A549 (cell line): ENCODE results near the gene PHRF1. TPM values are rescaled to one million over a fixed set of nuclear protein-coding genes. Genes with fewer than 3 reads are reported as not detected.
A peak's percentile ranks its signal among the peaks of the same experiment; 100 is the strongest.
"Not testable (repeated sequence)": the region's sequence is repeated elsewhere in the genome, so short reads cannot be mapped to it uniquely, and the experiment has no call there.

Experiments
- ATAC-seq, 2 experiments: fragments of 200-7000 bp in 1 of 2; fragments of >200 bp in 1 of 2; cut with Nextera tagmentation in 1 of 2; cut with Tn5 transposase in 1 of 2; 3 replicates each; pipeline versions ENCODE4 v1.8.0 to v1.9.1; 2018 to 2020; ENCODE audit warnings: mild to moderate bottlenecking in 1 of 2, moderate library complexity in 1 of 2
- CTCF ChIA-PET: fragments of 300-600 bp; sonication (Branson Sonifier 250); formaldehyde crosslinking; extraction: SDS; loops from one replicate; lab custom pipeline; 2021; ENCODE audit warnings: antibody characterized with exemption, inconsistent platforms; lab: Yijun Ruan, JAX
- POLR2A ChIA-PET: fragments of 350-600 bp; formaldehyde crosslinking; extraction: SDS; loops from one replicate; lab custom pipeline; 2021; ENCODE audit warnings: antibody characterized with exemption, inconsistent platforms; lab: Yijun Ruan, JAX
- DNase-seq, 2 experiments: peaks; one replicate each; pipeline versions ENCODE4 v3.0.0 to v3.0.0-alpha.2; 2011 to 2016; ENCODE audit warnings: low read depth in 1 of 2, low spot score in 1 of 2
- FAIRE-seq: peaks from 2 replicates; lab custom pipeline; 2011; peaks lifted over from hg19 to GRCh38; lab: Jason Lieb, UNC
- H3K27ac ChIP-seq, 2 experiments: fragments of >200 bp; sonication (Bioruptor Twin); formaldehyde crosslinking; 3 replicates each; pipeline ENCODE4 v1.5.1; 2016 to 2017
- H3K4me1 ChIP-seq: fragments of >200 bp; sonication (Bioruptor Twin); formaldehyde crosslinking; 3 replicates; pipeline ENCODE4 v1.6.1; 2016
- H3K4me2 ChIP-seq: fragments of >200 bp; sonication (Bioruptor Twin); formaldehyde crosslinking; 3 replicates; pipeline ENCODE4 v1.6.1; 2016
- H3K4me3 ChIP-seq: fragments of >200 bp; sonication (Bioruptor Twin); formaldehyde crosslinking; 3 replicates; pipeline ENCODE4 v1.5.1; 2016
- H3K9me3 ChIP-seq: fragments of >200 bp; sonication (Bioruptor Twin); formaldehyde crosslinking; 3 replicates; pipeline ENCODE4 v1.6.1; 2016
- ELK1 ChIP-seq: fragments of 150-350 bp; IDR thresholded peaks from 2 replicates; pipeline ENCODE4 v1.6.1; 2014; ENCODE audit warnings: low read depth, mild to moderate bottlenecking, low read length
- ESRRA ChIP-seq: fragments of 150-350 bp; IDR thresholded peaks from 2 replicates; pipeline ENCODE4 v1.6.1; 2014; ENCODE audit warnings: mild to moderate bottlenecking, low read length, borderline replicate concordance
- FOSB ChIP-seq: fragments of 250-450 bp; sonication (Bioruptor Pico); IDR thresholded peaks from 2 replicates; pipeline ENCODE4 v1.5.0; 2020; ENCODE audit warnings: mild to moderate bottlenecking, moderate library complexity
- FOSL2 ChIP-seq, 2 experiments: fragments of 450-650 bp in 1 of 2; fragments of >200 bp in 1 of 2; sonication (Bioruptor Twin) in 1 of 2; formaldehyde crosslinking; IDR thresholded peaks; 2 replicates each; pipeline versions ENCODE4 v1.5.0 to v1.6.1; 2016 to 2020; ENCODE audit warnings: mild to moderate bottlenecking in 1 of 2, moderate library complexity in 1 of 2
- FOXS1 ChIP-seq: fragments of 250-450 bp; sonication (Bioruptor Pico); IDR thresholded peaks from 2 replicates; pipeline ENCODE4 v1.5.0; 2020; ENCODE audit warnings: mild to moderate bottlenecking, moderate library complexity
- HDAC2 ChIP-seq: fragments of 200-600 bp; sonication (generic); IDR thresholded peaks from 2 replicates; pipeline ENCODE4 v1.6.1; 2016
- HEYL ChIP-seq: fragments of 250-450 bp; sonication (Bioruptor Pico); IDR thresholded peaks from 2 replicates; pipeline ENCODE4 v1.8.0; 2021; ENCODE audit warnings: mild to moderate bottlenecking, moderate library complexity
- JUN ChIP-seq, 2 experiments: fragments of >200 bp; sonication (Bioruptor Twin); formaldehyde crosslinking; IDR thresholded peaks; 2 replicates in 1 of 2; 3 replicates in 1 of 2; pipeline ENCODE4 v1.6.1; 2016 to 2017
- JUNB ChIP-seq: fragments of >200 bp; sonication (Bioruptor Twin); formaldehyde crosslinking; IDR thresholded peaks from 2 replicates; pipeline ENCODE4 v1.6.1; 2016
- MAFK ChIP-seq: fragments of 450-650 bp; IDR thresholded peaks from 2 replicates; pipeline ENCODE4 v1.6.1; 2014; ENCODE audit not compliant: partially characterized antibody
- NPAS2 ChIP-seq: fragments of 250-450 bp; sonication (Bioruptor Pico); IDR thresholded peaks from 2 replicates; pipeline ENCODE4 v1.8.0; 2022; ENCODE audit warnings: mild to moderate bottlenecking, moderate library complexity, borderline replicate concordance
- PHF8 ChIP-seq: fragments of 200-600 bp; sonication (generic); IDR thresholded peaks from 2 replicates; pipeline ENCODE4 v1.6.1; 2016; ENCODE audit warnings: low read depth, mild to moderate bottlenecking, antibody characterized with exemption, moderate library complexity, borderline replicate concordance
- RAD21 ChIP-seq, 2 experiments: fragments of >200 bp in 1 of 2; sonication (Bioruptor Twin) in 1 of 2; formaldehyde crosslinking in 1 of 2; IDR thresholded peaks in 1 of 2; conservative IDR thresholded peaks in 1 of 2; 2 replicates in 1 of 2; 3 replicates in 1 of 2; pipeline ENCODE4 v1.6.1; 2012 to 2018; ENCODE audit warnings: inconsistent platforms in 1 of 2
- RARB ChIP-seq: fragments of 250-450 bp; sonication (Bioruptor Pico); IDR thresholded peaks from 2 replicates; pipeline ENCODE4 v1.8.0; 2021; ENCODE audit warnings: mild to moderate bottlenecking, moderate library complexity
- SMC3 ChIP-seq: fragments of >200 bp; sonication (Bioruptor Twin); formaldehyde crosslinking; IDR thresholded peaks from 3 replicates; pipeline ENCODE4 v1.6.1; 2018; ENCODE audit warnings: inconsistent platforms
- TFCP2L1 ChIP-seq: fragments of 250-450 bp; sonication (Bioruptor Pico); IDR thresholded peaks from 2 replicates; pipeline ENCODE4 v1.5.0; 2021; ENCODE audit warnings: mild to moderate bottlenecking
- USF2 ChIP-seq: fragments of 450-650 bp; IDR thresholded peaks from 2 replicates; pipeline ENCODE4 v1.6.1; 2014; ENCODE audit warnings: antibody characterized with exemption
- ZC3H11A ChIP-seq: fragments of 450-650 bp; IDR thresholded peaks from 2 replicates; pipeline ENCODE4 v1.6.1; 2014; ENCODE audit warnings: antibody characterized with exemption, mild to moderate bottlenecking
- ZNF302 ChIP-seq: fragments of 250-450 bp; sonication (Bioruptor Pico); IDR thresholded peaks from 2 replicates; pipeline ENCODE4 v1.9.0; 2021; ENCODE audit warnings: inconsistent platforms, mild to moderate bottlenecking, moderate library complexity
- WGBS: methylation state at CpG from one replicate; pipeline ENCODE4 v1.1.6; 2017; ENCODE audit errors: missing lambda C conversion rate; 5-methylcytosine and 5-hydroxymethylcytosine counted together
- polyA plus RNA-seq, 4 experiments: library from polyadenylated mRNA; depleted of rRNA in 3 of 4; stranded (reverse); fragments of >200 nt; fragmentation: RNase III in 1 of 4; extraction: RNeasy Plus Mini Kit Qiagen cat#74134 plus additional on column Dnase treatment in 1 of 4; gene quantifications; 2 replicates in 3 of 4; 3 replicates in 1 of 4; pipeline ENCODE4 v1.2.3, GENCODE V29; 2011 to 2017
- TF ChIP-seq, protein P1 (sequence below): fragments of 200-600 bp; sonication (generic); IDR thresholded peaks from 2 replicates; pipeline ENCODE4 v1.6.1; 2016; ENCODE audit warnings: antibody characterized with exemption, mild to moderate bottlenecking, moderate library complexity
- TF ChIP-seq, protein P2 (sequence below): fragments of >200 bp; sonication (Bioruptor Twin); formaldehyde crosslinking; IDR thresholded peaks from 3 replicates; pipeline ENCODE4 v1.6.1; 2016
- TF ChIP-seq, protein P3 (sequence below): IDR thresholded peaks from 2 replicates; pipeline ENCODE4 v1.6.1; 2012; ENCODE audit warnings: low read depth, borderline replicate concordance

PHRF1 gene
- polyA plus RNA-seq, 2 of the 4 experiments (the other 2 are of a cell fraction) = 10.8 to 25.3 TPM

DNA sequence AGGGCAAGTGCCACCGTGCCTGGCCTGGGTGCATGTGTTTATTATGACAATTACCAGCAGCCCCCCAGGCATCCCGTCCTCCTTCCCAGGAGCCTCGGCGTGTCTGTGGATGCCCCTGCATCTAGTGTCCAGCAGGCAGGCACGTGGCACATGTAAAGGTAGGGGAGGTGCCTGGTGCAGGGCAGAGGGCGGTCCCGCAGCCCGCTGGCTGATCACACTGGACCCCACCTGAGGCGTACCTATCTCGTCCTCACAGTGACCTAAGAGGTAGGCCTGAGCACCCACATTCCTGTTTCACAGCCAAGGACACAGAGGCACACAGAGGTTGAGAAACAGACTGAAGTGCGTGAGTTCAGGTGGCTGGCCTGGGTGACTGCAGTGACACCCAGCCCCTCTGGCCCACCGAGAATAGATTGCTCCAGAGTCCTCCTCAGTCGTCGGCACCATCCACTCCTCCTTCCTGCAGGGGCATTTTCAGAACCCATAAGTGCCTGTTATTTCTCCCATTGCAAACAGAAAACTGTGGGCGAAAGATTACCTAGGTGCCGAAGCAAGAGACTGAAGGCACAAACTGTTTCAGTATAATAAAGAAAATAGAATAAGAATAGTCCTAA lies 3.0 kb upstream of the PHRF1 start:
- Histone ChIP-seq H3K4me1 (peaks cover 19% of the 10 kb centered on the region), H3K4me3 (no peak overlapping the region), H3K4me2 (no peak overlapping the region), H3K27ac (no peak overlapping the region), H3K9me3 (no peaks in the 10 kb centered on the region)
- ChIA-PET POLR2A (no interaction called here), CTCF (interaction anchor here (1.3 kb wide), 1 partner anchor 8 kb away, joined by 4 read pairs; no protein-coding TSS in a partner anchor)
- WGBS = 91% methylated on average over 14 of the region's 16 CpGs
- ATAC-seq (no peak), DNase-seq (no peak), FAIRE-seq (no peak)
- TF ChIP-seq ZC3H11A = no peak
- TF ChIP-seq TFCP2L1 (CRISPR knock-in tag) = no peak
- no peak for TF ChIP-seq ZNF302 (CRISPR knock-in tag)
- TF ChIP-seq HDAC2 = no peak
- TF ChIP-seq, protein P1, sequence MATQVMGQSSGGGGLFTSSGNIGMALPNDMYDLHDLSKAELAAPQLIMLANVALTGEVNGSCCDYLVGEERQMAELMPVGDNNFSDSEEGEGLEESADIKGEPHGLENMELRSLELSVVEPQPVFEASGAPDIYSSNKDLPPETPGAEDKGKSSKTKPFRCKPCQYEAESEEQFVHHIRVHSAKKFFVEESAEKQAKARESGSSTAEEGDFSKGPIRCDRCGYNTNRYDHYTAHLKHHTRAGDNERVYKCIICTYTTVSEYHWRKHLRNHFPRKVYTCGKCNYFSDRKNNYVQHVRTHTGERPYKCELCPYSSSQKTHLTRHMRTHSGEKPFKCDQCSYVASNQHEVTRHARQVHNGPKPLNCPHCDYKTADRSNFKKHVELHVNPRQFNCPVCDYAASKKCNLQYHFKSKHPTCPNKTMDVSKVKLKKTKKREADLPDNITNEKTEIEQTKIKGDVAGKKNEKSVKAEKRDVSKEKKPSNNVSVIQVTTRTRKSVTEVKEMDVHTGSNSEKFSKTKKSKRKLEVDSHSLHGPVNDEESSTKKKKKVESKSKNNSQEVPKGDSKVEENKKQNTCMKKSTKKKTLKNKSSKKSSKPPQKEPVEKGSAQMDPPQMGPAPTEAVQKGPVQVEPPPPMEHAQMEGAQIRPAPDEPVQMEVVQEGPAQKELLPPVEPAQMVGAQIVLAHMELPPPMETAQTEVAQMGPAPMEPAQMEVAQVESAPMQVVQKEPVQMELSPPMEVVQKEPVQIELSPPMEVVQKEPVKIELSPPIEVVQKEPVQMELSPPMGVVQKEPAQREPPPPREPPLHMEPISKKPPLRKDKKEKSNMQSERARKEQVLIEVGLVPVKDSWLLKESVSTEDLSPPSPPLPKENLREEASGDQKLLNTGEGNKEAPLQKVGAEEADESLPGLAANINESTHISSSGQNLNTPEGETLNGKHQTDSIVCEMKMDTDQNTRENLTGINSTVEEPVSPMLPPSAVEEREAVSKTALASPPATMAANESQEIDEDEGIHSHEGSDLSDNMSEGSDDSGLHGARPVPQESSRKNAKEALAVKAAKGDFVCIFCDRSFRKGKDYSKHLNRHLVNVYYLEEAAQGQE = no peak
- TF ChIP-seq, protein P2, sequence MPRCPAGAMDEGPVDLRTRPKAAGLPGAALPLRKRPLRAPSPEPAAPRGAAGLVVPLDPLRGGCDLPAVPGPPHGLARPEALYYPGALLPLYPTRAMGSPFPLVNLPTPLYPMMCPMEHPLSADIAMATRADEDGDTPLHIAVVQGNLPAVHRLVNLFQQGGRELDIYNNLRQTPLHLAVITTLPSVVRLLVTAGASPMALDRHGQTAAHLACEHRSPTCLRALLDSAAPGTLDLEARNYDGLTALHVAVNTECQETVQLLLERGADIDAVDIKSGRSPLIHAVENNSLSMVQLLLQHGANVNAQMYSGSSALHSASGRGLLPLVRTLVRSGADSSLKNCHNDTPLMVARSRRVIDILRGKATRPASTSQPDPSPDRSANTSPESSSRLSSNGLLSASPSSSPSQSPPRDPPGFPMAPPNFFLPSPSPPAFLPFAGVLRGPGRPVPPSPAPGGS = no peak
- no peak for TF ChIP-seq ESRRA
- TF ChIP-seq MAFK = no peak
- no peak for TF ChIP-seq PHF8
- TF ChIP-seq JUNB = no peak
- no peak for TF ChIP-seq NPAS2 (CRISPR knock-in tag)
- TF ChIP-seq, protein P3, sequence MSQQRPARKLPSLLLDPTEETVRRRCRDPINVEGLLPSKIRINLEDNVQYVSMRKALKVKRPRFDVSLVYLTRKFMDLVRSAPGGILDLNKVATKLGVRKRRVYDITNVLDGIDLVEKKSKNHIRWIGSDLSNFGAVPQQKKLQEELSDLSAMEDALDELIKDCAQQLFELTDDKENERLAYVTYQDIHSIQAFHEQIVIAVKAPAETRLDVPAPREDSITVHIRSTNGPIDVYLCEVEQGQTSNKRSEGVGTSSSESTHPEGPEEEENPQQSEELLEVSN = no peak
- TF ChIP-seq FOSB (CRISPR knock-in tag) = no peak
- no peak for TF ChIP-seq HEYL (CRISPR knock-in tag)

DNA sequence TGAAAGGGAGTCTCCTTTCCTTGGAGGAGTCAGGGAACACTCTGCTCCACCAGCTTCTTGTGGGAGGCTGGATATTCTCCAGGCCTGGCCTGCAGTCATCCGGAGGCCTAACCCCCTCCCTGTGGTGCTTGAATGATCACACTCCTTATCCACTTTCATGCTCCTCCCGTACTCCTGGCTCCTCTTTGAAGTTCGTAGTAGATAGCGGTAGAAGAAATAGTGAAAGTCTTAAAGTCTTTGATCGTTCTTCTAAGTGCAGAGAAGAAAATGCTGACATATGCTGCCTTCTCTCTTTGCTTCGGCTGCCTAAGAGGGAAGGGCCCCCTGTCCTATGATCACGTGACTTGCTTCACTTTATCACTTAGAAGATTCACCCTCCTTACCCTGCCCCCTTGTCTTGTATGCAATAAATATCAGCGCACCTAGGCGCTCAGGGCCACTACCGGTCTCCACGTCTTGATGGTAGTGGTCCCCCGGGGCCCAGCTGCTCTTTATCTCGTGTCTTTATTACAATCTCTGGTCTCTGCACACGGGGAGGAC lies 2.2 kb upstream of the PHRF1 start:
- 0 out of 3 replicates have a peak overlapping the region, but pooled peaks have one; percentile 100 for H3K4me2 ChIP-seq
- POLR2A ChIA-PET, ATAC-seq, H3K4me3 ChIP-seq, DNase-seq, FAIRE-seq, H3K9me3 ChIP-seq, H3K27ac ChIP-seq: not testable (repeated sequence)
- 84% methylated on average over 14 of the region's 14 CpGs for WGBS
- CTCF ChIA-PET = interaction anchor here (1.3 kb wide), 1 partner anchor 9 kb away, joined by 4 read pairs; no protein-coding TSS in a partner anchor
- H3K4me1 ChIP-seq = peaks cover 26% of the 10 kb centered on the region
- TF ChIP-seq MAFK = peak; percentile 55

DNA sequence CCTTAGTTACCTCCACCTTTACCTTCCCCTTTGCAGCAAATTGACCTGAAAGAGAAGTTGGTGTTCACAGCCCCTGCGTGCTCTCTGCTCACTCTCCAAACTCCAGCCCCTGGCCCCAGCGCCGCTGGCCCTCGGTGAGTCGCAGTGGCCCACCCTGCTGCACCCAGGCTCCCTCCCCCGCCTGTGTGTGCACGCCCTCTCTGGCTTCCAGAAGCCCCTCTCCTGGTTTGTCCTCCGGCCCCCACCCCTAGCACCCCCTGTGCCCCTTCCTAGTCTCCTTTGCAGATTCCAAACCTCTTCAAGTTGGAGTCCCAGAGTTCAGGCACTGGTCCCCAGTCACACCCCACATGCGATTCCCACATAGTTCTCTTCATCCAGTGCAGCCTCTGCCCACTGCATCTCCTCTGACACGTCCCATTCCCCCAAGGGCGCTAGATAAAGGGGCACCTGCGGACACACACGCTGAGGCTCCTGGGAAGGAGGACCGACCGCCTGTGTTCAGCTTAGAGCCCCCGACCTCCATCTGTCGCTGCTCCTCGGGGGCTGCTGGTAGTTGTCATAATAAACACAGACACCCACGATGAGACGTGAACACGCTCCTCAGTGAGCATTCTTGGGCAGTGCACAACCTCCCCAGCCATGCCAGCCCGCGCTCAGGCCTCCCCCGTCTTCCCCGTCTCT lies 1.5 kb upstream of the PHRF1 start:
- 49% methylated on average over 23 of the region's 25 CpGs for WGBS
- H3K27ac ChIP-seq = peak overlapping the region; percentile 84 to 88
- peak; percentile 0 to 18; a peak in 3 of 6 replicates for ATAC-seq
- ChIA-PET CTCF (interaction anchor here (1.0 to 1.8 kb wide), 2 partner anchors 11 to 15 kb away, joined by 3 to 6 read pairs; partner anchors contain the start of gene LMNTD2), POLR2A (interaction anchor here (1.1 kb wide), 1 partner anchor 23 kb away, joined by 3 read pairs; no protein-coding TSS in a partner anchor)
- peak overlapping the region; percentile 90 for H3K4me3 ChIP-seq
- H3K4me1 ChIP-seq = peaks cover 26% of the 10 kb centered on the region
- no peak for FAIRE-seq
- no peak for DNase-seq
- H3K9me3 ChIP-seq = no peaks in the 10 kb centered on the region
- H3K4me2 ChIP-seq = peak overlapping the region; percentile 100
- TF ChIP-seq ELK1 = no peak
- no peak for TF ChIP-seq SMC3
- TF ChIP-seq JUN (IDR thresholded peaks at IDR 0.05) = no peak
- no peak for TF ChIP-seq RARB (CRISPR knock-in tag)
- TF ChIP-seq FOXS1 (CRISPR knock-in tag) = no peak
- TF ChIP-seq HDAC2 = no peak
- TF ChIP-seq USF2 = no peak
- no peak for TF ChIP-seq FOSL2 (IDR thresholded peaks at IDR 0.05)
- TF ChIP-seq FOSL2 (CRISPR knock-in tag; IDR thresholded peaks at IDR 0.05) = no peak
- no peak for TF ChIP-seq ZC3H11A
- TF ChIP-seq RAD21 (conservative IDR thresholded peaks at IDR 0.05 in 1 of 2, IDR thresholded peaks at IDR 0.05 in 1 of 2) = no peak
- TF ChIP-seq, protein P3 = no peak
